GM12891 (cell line): ENCODE results near the gene COL26A1.

Experiments used
- DNase-seq: peaks from one replicate; pipeline ENCODE4 v3.0.0; 2011; ENCODE audit warnings: low spot score; ENCODE audit not compliant: insufficient read length
- FAIRE-seq: peaks from 2 replicates; lab custom pipeline; 2011; peaks lifted over from hg19 to GRCh38; lab: Jason Lieb, UNC
- PAX5 ChIP-seq: IDR thresholded peaks from 2 replicates; pipeline ENCODE4 v1.6.1; 2011; ENCODE audit warnings: low read length, moderate library complexity, mild to moderate bottlenecking; ENCODE audit not compliant: insufficient read depth, severe bottlenecking
- POLR2A ChIP-seq: IDR thresholded peaks from 2 replicates; pipeline ENCODE4 v1.6.1; 2011; ENCODE audit warnings: low read depth, low read length, control low read depth
- POLR2AphosphoS5 ChIP-seq: IDR thresholded peaks from 2 replicates; pipeline ENCODE4 v1.6.1; 2011; ENCODE audit warnings: low read depth, low read length, control low read depth
- POU2F2 ChIP-seq: IDR thresholded peaks from 2 replicates; pipeline ENCODE4 v1.6.1; 2011; ENCODE audit warnings: low read depth, mild to moderate bottlenecking, control low read depth, low read length, moderate library complexity
- SPI1 ChIP-seq: IDR thresholded peaks from 2 replicates; pipeline ENCODE4 v1.6.1; 2011; ENCODE audit warnings: low read depth, low read length, control low read depth
- TAF1 ChIP-seq: IDR thresholded peaks from 2 replicates; pipeline ENCODE4 v1.6.1; 2011; ENCODE audit warnings: low read depth, low read length, control low read depth

Gene COL26A1

DNA sequence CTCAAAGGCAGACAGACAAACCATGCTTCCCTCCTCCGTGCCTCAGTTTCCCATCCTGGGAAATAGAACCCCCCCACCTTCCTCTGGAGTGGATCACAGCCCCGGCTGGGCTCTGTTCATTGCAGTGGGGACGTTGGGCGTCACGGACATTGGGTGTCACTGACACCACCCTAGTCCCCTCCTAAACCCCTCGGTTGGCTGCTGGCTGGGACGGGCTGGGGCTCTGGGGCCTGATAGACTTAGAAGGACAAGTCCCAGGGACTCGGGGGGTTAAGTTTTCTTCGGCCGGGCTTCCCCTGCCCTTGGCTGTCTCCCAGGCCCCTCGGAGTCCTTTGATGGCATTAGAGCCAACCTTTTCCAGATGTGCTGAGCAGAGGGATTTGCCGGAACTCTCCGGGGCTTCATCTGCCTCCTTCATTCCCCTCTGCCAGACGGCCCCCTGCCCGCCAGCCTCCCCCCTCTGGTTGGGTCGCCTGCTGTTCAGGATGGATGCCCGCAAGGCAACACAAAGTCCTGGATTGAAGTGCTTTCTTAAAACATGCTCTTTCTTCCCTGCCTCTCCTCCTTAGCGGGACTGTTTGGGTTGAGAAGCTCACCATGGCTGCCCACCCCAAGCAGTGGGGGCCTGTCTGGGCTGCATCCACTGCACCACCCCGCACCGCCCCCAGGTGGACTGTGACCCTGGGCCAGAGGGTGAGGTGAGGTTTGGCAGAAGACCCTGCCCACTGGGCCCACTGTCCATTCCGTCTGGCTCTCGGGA, 73.0 kb downstream of the COL26A1 start:
- FAIRE-seq (no peak), DNase-seq (no peak)
- TF ChIP-seq SPI1 (no peak), PAX5 (no peak), POLR2AphosphoS5 (no peak), POU2F2 (no peak), POLR2A (no peak), TAF1 (no peak)

DNA sequence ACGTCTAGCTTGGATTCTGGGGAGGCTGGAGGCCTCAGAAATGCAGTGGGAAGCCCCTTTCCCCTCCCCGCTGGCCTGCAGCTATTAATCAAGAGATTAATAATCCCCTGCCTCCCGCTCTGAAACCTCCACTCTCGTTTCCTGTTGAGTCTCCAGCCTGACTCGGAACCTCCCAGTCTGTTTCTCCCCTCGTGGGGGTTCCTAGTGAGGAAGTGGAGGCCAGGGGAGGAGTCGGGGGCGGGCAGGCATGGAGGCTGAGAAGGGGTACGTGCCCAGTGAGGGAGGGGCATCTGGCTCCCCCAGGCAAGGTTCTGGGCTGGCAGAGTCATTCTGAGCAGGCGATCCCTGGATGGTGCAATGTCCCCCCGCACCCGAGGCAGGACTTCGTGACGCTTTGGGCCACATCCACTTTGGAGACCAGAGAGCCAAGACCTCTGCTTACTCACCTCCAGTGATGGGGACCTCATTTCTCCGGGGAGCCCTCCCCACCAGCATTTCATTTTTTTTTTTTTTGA, 73.6 kb downstream of the COL26A1 start:
- TF ChIP-seq POU2F2 (no peak), SPI1 (no peak), POLR2A (no peak), TAF1 (no peak), PAX5 (no peak), POLR2AphosphoS5 (no peak)
- DNase-seq (no peak), FAIRE-seq (no peak)

DNA sequence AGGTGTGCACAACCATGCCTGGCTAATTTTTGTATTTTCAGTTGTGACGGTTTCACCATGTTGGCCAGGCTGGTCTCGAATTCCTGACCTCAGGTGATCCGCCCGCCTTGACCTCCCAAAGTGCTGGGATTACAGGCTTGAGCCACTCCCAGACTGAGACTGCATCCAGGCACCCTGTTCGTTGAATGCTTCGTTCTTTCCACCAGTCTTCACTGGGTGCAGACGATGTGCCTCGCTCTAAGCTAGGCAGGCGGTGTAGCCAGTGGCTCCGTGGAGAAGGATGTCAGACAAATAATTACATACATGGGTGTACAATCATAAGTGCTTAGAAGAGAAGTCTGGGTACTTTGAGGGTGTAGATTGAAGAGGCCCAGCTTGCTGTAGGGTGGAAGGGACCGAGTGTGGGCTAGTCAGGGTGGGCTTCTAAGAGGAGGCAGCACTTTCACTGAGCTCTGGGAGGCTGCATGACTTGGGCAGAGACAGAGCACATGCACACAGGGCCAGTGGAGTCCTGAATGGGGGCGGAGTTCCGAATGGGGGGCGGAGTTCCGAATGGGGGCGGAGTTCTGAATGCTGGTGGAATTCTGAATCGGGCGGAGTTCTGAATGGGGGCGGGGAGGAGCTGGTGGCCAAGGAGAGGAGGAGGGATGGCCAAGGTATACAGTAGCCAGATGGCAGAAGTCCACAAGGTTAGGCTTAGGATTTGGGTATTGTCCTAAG, 74.3 kb downstream of the COL26A1 start:
- DNase-seq (no peak), FAIRE-seq (no peak)
- no peak for TF ChIP-seq PAX5
- no peak for TF ChIP-seq POLR2AphosphoS5
- TF ChIP-seq POU2F2 = no peak

DNA sequence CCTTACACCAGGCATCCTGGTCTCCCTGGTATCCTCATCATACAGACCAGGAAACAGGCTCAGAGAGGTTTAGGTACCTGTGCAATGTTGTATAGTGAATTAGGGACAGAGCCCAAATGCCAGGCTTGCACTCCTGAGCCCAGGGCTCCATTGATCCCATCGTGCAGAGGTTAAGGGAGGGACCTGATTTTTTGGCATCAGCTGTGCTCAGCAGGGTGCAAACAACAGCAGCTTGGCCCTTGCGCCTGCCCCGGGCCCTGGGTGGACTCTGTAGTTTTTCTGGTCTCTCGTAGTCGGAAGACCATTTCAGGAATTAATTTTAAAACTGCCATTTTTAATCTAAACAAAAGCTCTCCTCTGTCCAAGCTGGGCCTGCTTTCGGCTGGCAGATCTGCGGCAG, 79.2 kb downstream of the COL26A1 start:
- FAIRE-seq = no peak
- TF ChIP-seq TAF1 = no peak
- TF ChIP-seq POLR2AphosphoS5 = no peak
- TF ChIP-seq POLR2A = no peak
- TF ChIP-seq SPI1 = no peak
- TF ChIP-seq POU2F2 = no peak
- no peak for TF ChIP-seq PAX5
- DNase-seq = no peak

DNA sequence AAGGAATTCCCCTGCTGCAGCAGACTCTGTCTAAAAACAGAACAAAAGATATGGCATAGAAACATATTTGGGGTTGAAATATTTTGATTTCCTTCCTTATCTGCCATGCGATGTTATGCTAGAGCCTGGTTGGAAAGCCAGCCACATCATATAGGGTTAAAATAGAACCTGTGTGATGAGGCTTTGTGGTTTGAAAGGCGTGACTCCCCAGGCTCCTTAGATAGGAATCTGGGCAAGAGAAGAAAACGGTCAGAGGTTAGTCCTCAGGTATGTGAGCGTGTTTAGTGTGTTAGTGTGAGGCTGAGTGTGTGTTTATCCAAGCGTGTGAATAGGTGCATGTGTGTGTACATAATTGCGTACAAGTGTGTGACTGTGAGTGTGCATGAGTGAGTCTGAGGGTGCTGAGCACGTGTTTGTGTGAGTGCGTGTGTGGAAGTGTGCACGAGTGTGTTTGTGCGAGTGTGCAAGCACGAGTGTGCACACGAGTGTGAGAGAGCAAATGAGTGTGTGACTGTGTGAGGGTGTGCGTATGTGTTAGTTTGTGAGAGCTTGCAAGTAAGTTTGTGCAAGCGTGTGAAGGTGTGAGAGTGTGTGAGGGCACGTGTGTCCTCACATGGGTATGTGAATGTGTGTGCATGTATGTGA, 79.9 kb downstream of the COL26A1 start:
- FAIRE-seq = no peak
- TF ChIP-seq TAF1 (no peak), PAX5 (no peak), POLR2A (no peak), POU2F2 (no peak), SPI1 (no peak), POLR2AphosphoS5 (no peak)
- DNase-seq = no peak

DNA sequence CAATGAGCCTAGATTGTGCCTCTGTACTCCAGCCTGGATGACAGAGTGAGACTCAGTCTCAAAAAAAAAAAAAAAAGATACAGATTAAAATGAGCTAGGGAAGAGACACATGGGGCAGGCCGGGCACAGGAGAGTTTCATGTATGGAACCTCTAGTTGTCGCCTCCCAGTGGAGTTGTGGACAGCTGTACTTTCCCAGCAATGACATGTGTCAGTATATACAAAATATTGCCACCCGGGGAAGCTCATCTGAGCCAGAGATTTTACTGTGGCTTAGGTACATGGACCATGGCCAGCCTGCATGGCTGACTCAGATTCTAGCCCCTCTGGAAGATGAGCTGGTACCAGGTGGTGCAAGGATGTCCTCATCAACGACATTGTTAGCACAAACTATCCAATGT, 87.4 kb downstream of the COL26A1 start:
- TF ChIP-seq POLR2AphosphoS5 (no peak), PAX5 (no peak), TAF1 (no peak), POU2F2 (no peak), SPI1 (no peak), POLR2A (no peak)
- no peak for FAIRE-seq

DNA sequence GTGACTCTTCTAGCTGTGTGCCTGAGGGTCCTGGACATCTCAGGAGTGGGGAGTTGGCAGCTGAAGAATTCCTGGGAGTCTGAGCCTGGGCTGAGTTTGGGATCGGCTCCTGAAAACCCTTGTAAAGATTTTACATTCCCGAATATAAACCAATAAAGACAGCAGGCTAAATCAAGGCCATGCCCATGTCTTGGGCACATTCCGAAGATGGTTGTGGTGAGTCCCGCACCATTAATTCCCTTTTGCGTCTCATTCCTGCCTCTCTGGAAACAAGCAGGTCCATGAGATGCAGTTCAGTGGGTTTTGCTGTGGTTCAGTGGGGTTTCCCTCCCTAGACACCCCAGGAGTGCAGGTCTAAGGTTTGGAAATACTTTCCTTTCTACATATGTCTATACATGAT, 90.9 kb downstream of the COL26A1 start:
- TF ChIP-seq POLR2A (no peak), PAX5 (no peak), POU2F2 (no peak), POLR2AphosphoS5 (no peak)
- DNase-seq = no peak

More for the DNA sequence above, 87.4 kb downstream of the COL26A1 start:
- DNase-seq = no peak

DNA sequence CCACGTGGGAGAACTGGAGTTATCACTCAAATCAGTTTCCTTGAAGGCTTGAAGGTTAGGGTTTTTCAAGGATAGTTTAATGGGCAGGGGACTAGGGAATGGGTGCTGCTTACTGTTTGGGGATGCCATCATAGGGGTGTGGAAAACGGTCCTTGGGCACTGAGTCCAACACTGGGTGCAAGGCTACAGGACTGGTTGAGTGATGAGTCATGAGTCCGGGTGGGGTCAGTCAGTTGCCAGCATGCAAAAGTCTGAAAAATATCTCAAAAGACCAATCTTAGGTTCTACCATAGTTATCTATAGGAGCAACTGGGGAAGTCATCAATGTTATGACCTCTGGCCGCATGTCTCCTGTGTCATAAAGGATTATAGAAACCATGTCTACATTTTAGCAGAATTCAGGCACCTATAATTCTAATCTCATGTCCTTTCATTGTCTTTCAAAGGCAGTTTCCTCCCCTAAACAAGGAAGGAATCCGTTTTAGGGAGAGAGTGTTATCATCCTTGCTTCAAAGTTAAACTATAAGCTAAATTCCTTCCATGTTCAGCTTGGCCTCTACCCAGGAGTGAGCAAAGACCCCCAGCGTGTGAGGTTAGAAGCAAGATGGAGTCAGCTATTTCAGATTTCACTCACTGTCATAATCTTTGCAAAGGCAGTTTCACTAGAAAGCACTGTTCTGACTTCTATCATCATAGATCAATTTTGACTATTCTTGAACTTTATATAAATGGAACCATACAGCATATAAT, 94.5 kb downstream of the COL26A1 start:
- FAIRE-seq (no peak), DNase-seq (no peak)
- TF ChIP-seq SPI1 = no peak
- TF ChIP-seq POLR2A = no peak
- no peak for TF ChIP-seq TAF1
- no peak for TF ChIP-seq POU2F2
- no peak for TF ChIP-seq PAX5
- no peak for TF ChIP-seq POLR2AphosphoS5

More for the DNA sequence above, 90.9 kb downstream of the COL26A1 start:
- FAIRE-seq = no peak

DNA sequence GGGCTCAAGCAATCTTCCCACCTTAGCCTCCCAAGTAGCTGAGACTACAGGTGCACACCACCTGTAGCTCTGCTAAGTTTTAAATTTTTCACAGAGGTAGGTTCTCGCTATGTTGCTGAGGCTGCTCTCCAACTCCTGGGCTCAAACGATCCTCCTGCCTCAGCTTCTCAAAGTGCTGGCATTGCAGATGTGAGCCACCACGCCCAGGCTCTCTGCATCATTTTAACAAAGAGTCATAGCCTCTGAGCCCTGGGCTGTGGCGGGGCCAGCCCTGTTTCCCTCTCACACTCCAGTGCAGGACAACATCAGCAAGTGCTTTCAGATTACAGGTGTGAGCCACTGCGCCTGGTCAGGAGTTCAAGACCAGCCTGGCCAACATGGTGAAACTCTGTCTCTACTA, 102.5 kb downstream of the COL26A1 start:
- FAIRE-seq = no peak
- no peak for DNase-seq
- TF ChIP-seq SPI1 (no peak), POLR2AphosphoS5 (no peak)
